Gastroesophageal sphincter (tissue), 4 donors: ENCODE data around the gene CIB4. TPM values are rescaled to one million over a fixed set of nuclear protein-coding genes. Genes with fewer than 3 reads are reported as not detected.
"Not testable (repeated sequence)": the region's sequence is repeated elsewhere in the genome, so short reads cannot be mapped to it uniquely, and the experiment has no call there.

ENCODE experiments used
- ATAC-seq: fragments of 150-250 bp; one replicate; pipeline ENCODE4 v1.9.1; 2016; ENCODE audit warnings: mild to moderate bottlenecking, moderate library complexity
- H3K27ac ChIP-seq, 4 donors: fragments of 200-600 bp; sonication (generic) in 3 of 4; 1 replicate in 3 of 4; 2 replicates in 1 of 4; pipeline ENCODE4 v1.5.1; 2016 to 2019
- H3K27me3 ChIP-seq: fragments of 200-600 bp; sonication (generic); one replicate; pipeline ENCODE4 v1.5.1; 2019
- H3K36me3 ChIP-seq, 2 donors: fragments of 200-600 bp; sonication (generic); one replicate each; pipeline ENCODE4 v1.5.1; 2019; ENCODE audit warnings: control low read depth in 1 of 2
- H3K4me1 ChIP-seq, 3 donors: fragments of 200-600 bp; sonication (generic); 1 replicate in 2 of 3; 2 replicates in 1 of 3; pipeline ENCODE4 v1.5.1; 2016 to 2019; ENCODE audit warnings: control low read depth in 2 of 3
- H3K4me3 ChIP-seq, 2 donors: fragments of 200-600 bp; sonication (generic); one replicate each; pipeline ENCODE4 v1.5.1; 2019; ENCODE audit warnings: mild to moderate bottlenecking in 1 of 2, moderate library complexity in 1 of 2
- H3K9me3 ChIP-seq, 3 donors: fragments of 200-600 bp; sonication (generic); one replicate each; pipeline ENCODE4 v1.5.1; 2017 to 2019; ENCODE audit warnings: control low read depth in 2 of 3
- EP300 ChIP-seq: sonication (generic); formaldehyde crosslinking; IDR thresholded peaks from one replicate; pipeline ENCODE4 v1.6.1; 2017; ENCODE audit warnings: antibody characterized with exemption, mild to moderate bottlenecking
- POLR2A ChIP-seq, 2 donors: fragments of 450-650 bp; IDR thresholded peaks; one replicate each; pipeline ENCODE4 v1.6.1; 2017; ENCODE audit warnings: antibody characterized with exemption in 2 of 2, mild to moderate bottlenecking in 2 of 2, moderate library complexity in 1 of 2
- POLR2AphosphoS5 ChIP-seq: sonication (generic); formaldehyde crosslinking; IDR thresholded peaks from one replicate; pipeline ENCODE4 v1.6.1; 2017; ENCODE audit warnings: antibody characterized with exemption
- WGBS, 2 donors: methylation state at CpG; one replicate each; pipeline ENCODE4 v1.1.5; 2018; ENCODE audit warnings: low coverage in 1 of 2; 5-methylcytosine and 5-hydroxymethylcytosine counted together
- total RNA-seq, 4 donors: library from RNA; depleted of rRNA; stranded (reverse); fragments of >200 nt; gene quantifications; one replicate each; pipeline ENCODE4 v1.1.0, GENCODE V29; 2016
- TF ChIP-seq, protein P1 (sequence below), 4 experiments: fragments of 200-600 bp in 2 of 4; fragments of 450-650 bp in 2 of 4; sonication (generic) in 1 of 4; IDR thresholded peaks; one replicate each; pipeline ENCODE4 v1.5.1; 2017 to 2019; ENCODE audit warnings: antibody characterized with exemption in 4 of 4, mild to moderate bottlenecking in 2 of 4, moderate library complexity in 2 of 4

CIB4 gene
- total RNA-seq, 4 donors from 2014 or later: not detected

DNA sequence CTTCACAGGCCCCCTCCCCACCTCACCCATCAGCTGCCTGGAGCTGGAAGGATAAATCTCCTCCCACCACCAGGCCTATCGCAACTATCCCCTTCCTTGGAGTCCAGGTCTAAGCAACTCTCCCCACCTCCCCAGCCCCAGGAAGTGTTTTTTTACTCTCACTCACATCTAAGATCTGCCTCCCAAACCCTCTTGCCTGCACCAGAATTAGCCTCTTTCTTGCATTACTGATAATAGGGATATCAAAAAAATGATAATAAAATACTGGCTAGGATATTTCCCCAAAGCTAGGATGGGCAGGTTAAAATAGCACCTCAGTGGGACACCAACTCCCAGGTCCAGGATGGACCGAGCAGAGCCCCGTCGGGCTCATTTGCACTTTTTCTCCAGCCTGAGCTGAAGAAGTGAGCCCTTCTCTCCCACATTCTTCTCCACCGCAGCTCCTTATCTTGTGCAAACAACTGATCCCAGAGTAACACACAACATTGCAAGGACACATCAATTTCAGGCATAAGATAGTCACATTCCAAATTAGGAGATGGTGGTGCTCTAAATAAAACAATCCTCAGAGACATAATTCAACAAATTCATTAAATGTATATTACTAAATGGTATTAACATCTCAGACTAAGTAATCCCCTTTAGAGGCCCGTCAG is 17.7 kb upstream of the CIB4 start:
- whole genome bisulfite sequencing, 2 donors: 62 to 82% methylated on average over 4 to 6 of the region's 6 CpGs
- no peak for ATAC-seq
- H3K9me3 ChIP-seq: peaks cover 0 to 26% (median 0%) of the 10 kb centered on the region in 3 donors
- no peak for TF ChIP-seq POLR2A (IDR thresholded peaks at IDR 0.05)
- TF ChIP-seq, protein P1, sequence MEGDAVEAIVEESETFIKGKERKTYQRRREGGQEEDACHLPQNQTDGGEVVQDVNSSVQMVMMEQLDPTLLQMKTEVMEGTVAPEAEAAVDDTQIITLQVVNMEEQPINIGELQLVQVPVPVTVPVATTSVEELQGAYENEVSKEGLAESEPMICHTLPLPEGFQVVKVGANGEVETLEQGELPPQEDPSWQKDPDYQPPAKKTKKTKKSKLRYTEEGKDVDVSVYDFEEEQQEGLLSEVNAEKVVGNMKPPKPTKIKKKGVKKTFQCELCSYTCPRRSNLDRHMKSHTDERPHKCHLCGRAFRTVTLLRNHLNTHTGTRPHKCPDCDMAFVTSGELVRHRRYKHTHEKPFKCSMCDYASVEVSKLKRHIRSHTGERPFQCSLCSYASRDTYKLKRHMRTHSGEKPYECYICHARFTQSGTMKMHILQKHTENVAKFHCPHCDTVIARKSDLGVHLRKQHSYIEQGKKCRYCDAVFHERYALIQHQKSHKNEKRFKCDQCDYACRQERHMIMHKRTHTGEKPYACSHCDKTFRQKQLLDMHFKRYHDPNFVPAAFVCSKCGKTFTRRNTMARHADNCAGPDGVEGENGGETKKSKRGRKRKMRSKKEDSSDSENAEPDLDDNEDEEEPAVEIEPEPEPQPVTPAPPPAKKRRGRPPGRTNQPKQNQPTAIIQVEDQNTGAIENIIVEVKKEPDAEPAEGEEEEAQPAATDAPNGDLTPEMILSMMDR (IDR thresholded peaks at IDR 0.05): no peak
- no peak for TF ChIP-seq POLR2AphosphoS5
- TF ChIP-seq EP300: no peak
- no peak overlapping the region for H3K27ac ChIP-seq
- H3K4me1 ChIP-seq: no peaks in the 10 kb centered on the region
- no peaks in the 10 kb centered on the region for H3K36me3 ChIP-seq
- H3K27me3 ChIP-seq: no peaks in the 10 kb centered on the region
- no peak overlapping the region for H3K4me3 ChIP-seq

DNA sequence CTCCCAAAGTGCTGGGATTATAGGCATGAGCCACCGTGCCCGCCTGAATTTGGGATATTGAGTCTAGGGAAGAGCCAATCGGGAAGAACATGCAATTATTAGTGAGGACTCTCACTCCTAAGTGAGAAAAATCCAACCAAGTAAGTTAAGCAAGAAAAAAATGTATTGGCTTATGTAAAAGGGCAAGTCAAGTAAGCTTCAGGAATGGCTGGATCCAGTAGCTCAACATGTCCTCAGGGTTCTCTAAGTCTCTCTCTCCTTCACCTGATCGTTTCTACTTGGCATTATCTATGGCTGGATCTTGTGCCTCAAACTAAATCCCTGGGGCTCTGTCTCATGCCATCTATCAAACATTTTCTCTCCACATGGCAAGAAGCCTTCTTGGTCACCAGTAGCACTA is 16.1 kb upstream of the CIB4 start:
- H3K4me3 ChIP-seq: no peak overlapping the region
- no peaks in the 10 kb centered on the region for H3K27me3 ChIP-seq
- no peaks in the 10 kb centered on the region for H3K36me3 ChIP-seq
- ATAC-seq: no peak
- no peak for TF ChIP-seq POLR2A (IDR thresholded peaks at IDR 0.05)
- TF ChIP-seq POLR2AphosphoS5: no peak
- TF ChIP-seq, protein P1 (IDR thresholded peaks at IDR 0.05): no peak
- no peak for TF ChIP-seq EP300
- peaks cover 0 to 5% (median 0%) of the 10 kb centered on the region in 3 donors for H3K4me1 ChIP-seq
- peaks cover 0 to 20% (median 0%) of the 10 kb centered on the region in 3 donors for H3K9me3 ChIP-seq
- no peak overlapping the region for H3K27ac ChIP-seq
- 70 to 73% methylated on average over 2 to 3 of the region's 4 CpGs for WGBS, 2 donors

DNA sequence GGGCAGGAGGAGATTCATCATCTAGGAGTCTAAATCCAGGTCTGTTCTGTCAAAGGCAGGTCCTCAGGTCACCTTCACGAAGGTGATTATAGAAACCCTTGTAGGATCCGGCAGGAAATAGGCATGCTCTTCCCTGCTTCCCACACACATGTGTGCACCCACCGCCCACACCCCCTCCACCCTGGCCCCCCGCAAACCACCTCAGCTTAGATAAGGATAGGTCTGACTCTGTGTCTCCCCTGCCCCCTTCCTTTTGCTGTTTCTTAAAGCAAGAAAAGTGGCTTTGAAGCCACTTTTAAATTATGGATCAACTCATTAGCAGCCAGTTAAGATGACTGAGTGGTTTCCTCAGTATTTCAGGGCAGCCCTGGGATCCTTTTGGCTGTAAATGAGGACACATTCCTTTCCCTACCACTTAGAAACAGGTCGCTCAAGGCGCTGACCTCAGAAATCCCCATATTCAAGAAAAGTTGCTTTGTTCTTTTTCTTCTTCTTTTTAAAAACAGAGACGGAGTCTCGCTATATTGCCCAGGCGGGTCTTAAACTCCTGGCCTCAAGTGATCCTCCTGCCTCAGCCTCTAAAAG is 14.5 kb upstream of the CIB4 start:
- H3K4me3 ChIP-seq: no peak overlapping the region
- no peak for ATAC-seq
- H3K27ac ChIP-seq: no peak overlapping the region
- TF ChIP-seq POLR2A (IDR thresholded peaks at IDR 0.05) (no peak), EP300 (no peak), POLR2AphosphoS5 (no peak)
- TF ChIP-seq, protein P1 (IDR thresholded peaks at IDR 0.05): no peak
- H3K9me3 ChIP-seq: peaks cover 0 to 18% (median 0%) of the 10 kb centered on the region in 3 donors
- H3K4me1 ChIP-seq: peaks cover 0 to 17% (median 0%) of the 10 kb centered on the region in 3 donors
- no peaks in the 10 kb centered on the region for H3K27me3 ChIP-seq
- H3K36me3 ChIP-seq: no peaks in the 10 kb centered on the region
- 83 to 86% methylated on average over 7 of the region's 9 CpGs for WGBS, 2 donors

DNA sequence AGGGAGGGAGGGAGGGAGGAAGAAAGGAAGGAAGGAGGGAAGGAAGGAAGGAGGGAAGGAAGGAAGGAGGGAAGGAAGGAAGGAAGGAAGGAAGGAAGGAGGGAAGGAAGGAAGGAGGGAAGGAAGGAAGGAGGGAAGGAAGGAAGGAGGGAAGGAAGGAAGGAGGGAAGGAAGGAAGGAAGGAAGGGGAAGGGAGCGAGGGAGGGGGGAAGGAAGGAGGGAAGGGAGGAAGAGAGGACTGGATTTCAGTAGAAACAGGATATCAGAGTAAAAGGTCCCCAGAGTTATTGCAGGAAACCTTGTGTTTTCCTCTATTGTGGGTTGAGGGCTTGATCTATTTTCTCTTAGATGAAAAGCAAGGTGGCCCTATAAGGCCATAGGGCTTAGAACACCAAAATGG is 14.0 kb upstream of the CIB4 start:
- H3K9me3 ChIP-seq: peaks cover 0 to 12% (median 0%) of the 10 kb centered on the region in 3 donors
- not testable (repeated sequence) for ATAC-seq, H3K4me3 ChIP-seq, H3K27ac ChIP-seq, H3K36me3 ChIP-seq, H3K27me3 ChIP-seq
- WGBS, 2 donors: 75 to 100% methylated on average over 1 of the region's 1 CpG
- peaks cover 0 to 18% (median 0%) of the 10 kb centered on the region in 3 donors for H3K4me1 ChIP-seq

DNA sequence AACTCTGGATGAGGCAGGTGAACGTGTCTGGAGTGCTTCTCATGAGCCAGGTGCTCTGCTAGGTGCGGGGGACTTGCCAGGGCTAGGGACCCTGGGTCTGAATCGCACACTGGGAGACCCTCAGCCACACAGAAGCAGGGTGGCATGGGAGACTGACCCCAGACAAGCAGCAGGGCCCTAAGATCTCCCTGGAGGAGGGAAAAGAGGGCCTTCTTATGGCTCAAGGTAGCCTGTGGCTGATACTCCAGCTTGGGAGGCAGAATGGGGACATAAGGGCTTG is 12.8 kb upstream of the CIB4 start:
- Histone ChIP-seq H3K36me3 (no peaks in the 10 kb centered on the region), H3K27ac (no peak overlapping the region), H3K9me3 (peaks cover 0 to 4% (median 0%) of the 10 kb centered on the region in 3 donors), H3K27me3 (no peaks in the 10 kb centered on the region), H3K4me1 (peaks cover 0 to 25% (median 0%) of the 10 kb centered on the region in 3 donors), H3K4me3 (no peak overlapping the region)
- no peak for TF ChIP-seq POLR2A (IDR thresholded peaks at IDR 0.05)
- TF ChIP-seq POLR2AphosphoS5: no peak
- TF ChIP-seq EP300: no peak
- TF ChIP-seq, protein P1 (IDR thresholded peaks at IDR 0.05): no peak
- ATAC-seq: no peak
- 100% methylated on average over 1 of the region's 3 CpGs; no CpG with 5 or more reads in 1 of the 2 donors for WGBS, 2 donors
